Psoas muscle (tissue), 8 donors: Measurements from ENCODE around the gene GOLGA8M. TPM values are rescaled to one million over a fixed set of nuclear protein-coding genes. Genes with fewer than 3 reads are reported as not detected.
"Not testable (repeated sequence)": the region's sequence is repeated elsewhere in the genome, so short reads cannot be mapped to it uniquely, and the experiment has no call there.

Experiments
- ATAC-seq, 4 donors: fragments of 200-7000 bp; cut with Tn5 transposase; one replicate each; pipeline ENCODE4 v1.9.1; 2020; ENCODE audit warnings: moderate library complexity in 3 of 4, mild to moderate bottlenecking in 2 of 4
- DNase-seq, 2 donors: peaks; one replicate each; pipeline ENCODE4 v3.0.0-alpha.2; 2020
- H3K27ac ChIP-seq: fragments of 200-600 bp; one replicate; pipeline ENCODE4 v1.8.0; 2022
- H3K27me3 ChIP-seq, 3 donors: fragments of 200-600 bp in 1 of 3; one replicate each; pipeline versions ENCODE4 v1.6.1 to v1.8.0; 2013 to 2022; ENCODE audit warnings: low read length in 2 of 3, mild to moderate bottlenecking in 2 of 3, moderate library complexity in 1 of 3; ENCODE audit not compliant: insufficient read depth in 3 of 3
- H3K36me3 ChIP-seq, 2 donors: fragments of 200-600 bp in 1 of 2; one replicate each; pipeline versions ENCODE4 v1.6.1 to v1.8.0; 2013 to 2022; ENCODE audit warnings: low read depth in 1 of 2, mild to moderate bottlenecking in 1 of 2, moderate library complexity in 1 of 2; ENCODE audit not compliant: insufficient read depth in 1 of 2
- H3K4me1 ChIP-seq: fragments of 200-600 bp; one replicate; pipeline ENCODE4 v1.8.0; 2022
- H3K4me3 ChIP-seq: fragments of 200-600 bp; one replicate; pipeline ENCODE4 v1.8.0; 2022; ENCODE audit warnings: mild to moderate bottlenecking
- H3K9me3 ChIP-seq: fragments of 200-600 bp; one replicate; pipeline ENCODE4 v1.8.0; 2022
- CTCF ChIP-seq: fragments of 200-600 bp; IDR thresholded peaks from one replicate; pipeline ENCODE4 v1.8.0; 2022; ENCODE audit warnings: antibody characterized with exemption
- WGBS, 3 donors: extraction: QIAGEN DNeasy Blood & Tissue Kit; methylation state at CpG; one replicate each; pipeline versions ENCODE4 v1.1.6 to v1.1.7; 2013; 5-methylcytosine and 5-hydroxymethylcytosine counted together
- intact Hi-C, 2 donors: fragments of 100-400 bp; cut with DNase I; formaldehyde crosslinking; loops; one replicate each; pipeline versions ENCODE4 v1.11.0 to v1.14.2; 2022
- polyA plus RNA-seq, 3 donors: library from polyadenylated mRNA; stranded (reverse); fragments of 200-250 nt; gene quantifications; one replicate each; pipeline ENCODE4 v1.2.3, GENCODE V29; 2013
- total RNA-seq, 4 donors: library from RNA; stranded (reverse); fragmentation: NEBNext Ultra II Directional in 2 of 4; extraction: Animal tissue kit (Norgen Biotek cat#: 25700) in 2 of 4; gene quantifications; one replicate each; pipeline versions ENCODE4 v1.2.1 to v1.2.4, GENCODE V29; 2021 to 2023
- donor health status: healthy with polysubstance abuse.
- donor health status: DM: no; HTN: no; CAD: no; lungs with moderate emphysema.
- donor health status: Bipolar disorder and iron deficiency.
- donor health status: healthy.
- donor health status: DM: yes; HTN: yes; CAD: no.
- donor health status: DM: no; HTN: no; CAD: no.
- donor health status: DM: no; HTN: no; CAD: no.
- donor health status: DM: yes; HTN: yes; CAD: no.

Gene GOLGA8M
- total and polyA plus RNA-seq, 7 donors: 0.05 to 0.79 (median 0.44) TPM; not detected in 1

GRCh38 chr15:28726102-28726501, 13.9 kb upstream of the GOLGA8M start:
- no peak for ATAC-seq
- DNase-seq: no peak
- WGBS, 3 donors: 93 to 98% (median 96%) methylated on average over 17 of the region's 17 CpGs
- H3K27ac ChIP-seq: no peak overlapping the region
- no peak for TF ChIP-seq CTCF
- H3K36me3 ChIP-seq: no peaks in the 10 kb centered on the region
- no peaks in the 10 kb centered on the region for H3K9me3 ChIP-seq
- no peaks in the 10 kb centered on the region for H3K4me1 ChIP-seq
- no peaks in the 10 kb centered on the region for H3K27me3 ChIP-seq
- intact Hi-C loops: no loop called here
- H3K4me3 ChIP-seq: no peak overlapping the region

GRCh38 chr15:28725556-28725955, 13.3 kb upstream of the GOLGA8M start:
- H3K4me3 ChIP-seq: no peak overlapping the region
- H3K36me3 ChIP-seq: no peaks in the 10 kb centered on the region
- H3K27me3 ChIP-seq: no peaks in the 10 kb centered on the region
- DNase-seq (no peak), ATAC-seq (no peak)
- H3K9me3 ChIP-seq: no peaks in the 10 kb centered on the region
- intact Hi-C loops: no loop called here
- no peaks in the 10 kb centered on the region for H3K4me1 ChIP-seq
- 96 to 97% (median 96%) methylated on average over 13 to 14 of the region's 14 CpGs for WGBS, 3 donors
- H3K27ac ChIP-seq: no peak overlapping the region
- no peak for TF ChIP-seq CTCF

- intact Hi-C loops, H3K4me3 ChIP-seq, H3K27me3 ChIP-seq, H3K36me3 ChIP-seq, H3K9me3 ChIP-seq, ATAC-seq, DNase-seq, H3K4me1 ChIP-seq, H3K27ac ChIP-seq: not testable (repeated sequence)
- WGBS, 3 donors: 67 to 75% (median 73%) methylated on average over 4 of the region's 5 CpGs
These were observed 11.8 kb upstream of the GOLGA8M start for GRCh38 chr15:28723986-28724385.

- H3K9me3 ChIP-seq, DNase-seq, intact Hi-C loops, H3K27me3 ChIP-seq, H3K36me3 ChIP-seq, H3K27ac ChIP-seq, ATAC-seq, H3K4me3 ChIP-seq, H3K4me1 ChIP-seq: not testable (repeated sequence)
- 66 to 71% (median 69%) methylated on average over 4 of the region's 4 CpGs for WGBS, 3 donors
These were observed 7.4 kb upstream of the GOLGA8M start for GRCh38 chr15:28719626-28720025.

GRCh38 chr15:28718576-28718975, 6.4 kb upstream of the GOLGA8M start:
- H3K27ac ChIP-seq, H3K9me3 ChIP-seq, H3K27me3 ChIP-seq, H3K4me3 ChIP-seq, H3K4me1 ChIP-seq, intact Hi-C loops, DNase-seq, ATAC-seq, H3K36me3 ChIP-seq: not testable (repeated sequence)
- WGBS, 3 donors: 75 to 85% (median 81%) methylated on average over 8 to 11 of the region's 11 CpGs

GRCh38 chr15:28714176-28714575, 2.0 kb upstream of the GOLGA8M start:
- H3K36me3 ChIP-seq, H3K4me1 ChIP-seq, H3K9me3 ChIP-seq, intact Hi-C loops, H3K27ac ChIP-seq, ATAC-seq, H3K27me3 ChIP-seq, DNase-seq, H3K4me3 ChIP-seq: not testable (repeated sequence)
- WGBS, 3 donors: 77 to 87% (median 81%) methylated on average over 4 of the region's 4 CpGs

- H3K36me3 ChIP-seq, H3K9me3 ChIP-seq, H3K27ac ChIP-seq, H3K27me3 ChIP-seq, DNase-seq, H3K4me1 ChIP-seq, intact Hi-C loops, H3K4me3 ChIP-seq, ATAC-seq: not testable (repeated sequence)
- 49 to 60% (median 52%) methylated on average over 6 to 7 of the region's 9 CpGs for WGBS, 3 donors
These were observed 8.3 kb downstream of the GOLGA8M start for GRCh38 chr15:28703927-28704326.

GRCh38 chr15:28702427-28702826, 9.8 kb downstream of the GOLGA8M start:
- H3K4me3 ChIP-seq, H3K27me3 ChIP-seq, intact Hi-C loops, H3K27ac ChIP-seq, H3K9me3 ChIP-seq, ATAC-seq, H3K4me1 ChIP-seq, H3K36me3 ChIP-seq, DNase-seq: not testable (repeated sequence)
- WGBS, 3 donors: 46 to 69% (median 50%) methylated on average over 6 to 10 of the region's 11 CpGs

GRCh38 chr15:28694006-28694751, 18.0 kb downstream of the GOLGA8M start:
- H3K36me3 ChIP-seq, H3K27me3 ChIP-seq, H3K4me1 ChIP-seq, ATAC-seq, intact Hi-C loops, H3K9me3 ChIP-seq, H3K4me3 ChIP-seq, H3K27ac ChIP-seq, DNase-seq: not testable (repeated sequence)
- 85 to 86% (median 86%) methylated on average over 25 to 26 of the region's 26 CpGs for WGBS, 3 donors

- 94 to 98% (median 96%) methylated on average over 10 to 13 of the region's 14 CpGs for WGBS, 3 donors
- intact Hi-C loops: not testable (repeated sequence)
These were observed 19.2 kb downstream of the GOLGA8M start for GRCh38 chr15:28693021-28693420.

More at GRCh38 chr15:28693021-28693420, 19.2 kb downstream of the GOLGA8M start:
- not testable (repeated sequence) for H3K4me3 ChIP-seq, H3K27ac ChIP-seq, H3K9me3 ChIP-seq, H3K27me3 ChIP-seq, H3K36me3 ChIP-seq, DNase-seq, H3K4me1 ChIP-seq, ATAC-seq
